ENCODE data around the gene SLIT3.

Gene SLIT3

GRCh38 chr5:168714046-168714445, 586.9 kb downstream of the SLIT3 start:
- DNase-seq, result no peak

- DNase-seq, result no peak
Measured at GRCh38 chr5:168713051-168713450, 587.9 kb downstream of the SLIT3 start.

- no peak for DNase-seq
Measured at GRCh38 chr5:168712280-168712924, 588.5 kb downstream of the SLIT3 start.

- no peak for DNase-seq
Measured at GRCh38 chr5:168710706-168711105, 590.2 kb downstream of the SLIT3 start.

GRCh38 chr5:168707716-168708695, 592.9 kb downstream of the SLIT3 start:
- no peak for DNase-seq

GRCh38 chr5:168706655-168707069, 594.3 kb downstream of the SLIT3 start:
- DNase-seq, result no peak

GRCh38 chr5:168705321-168705720, 595.6 kb downstream of the SLIT3 start:
- DNase-seq, result no peak

- no peak for DNase-seq
Measured at GRCh38 chr5:168702511-168702910, 598.4 kb downstream of the SLIT3 start.

- DNase-seq, result no peak
Measured at GRCh38 chr5:168701641-168702040, 599.3 kb downstream of the SLIT3 start.

GRCh38 chr5:168699002-168699401, 601.9 kb downstream of the SLIT3 start:
- no peak for DNase-seq

GRCh38 chr5:168697034-168697720, 603.8 kb downstream of the SLIT3 start:
- no peak for DNase-seq

- DNase-seq, result no peak
Measured at GRCh38 chr5:168696611-168697010, 604.3 kb downstream of the SLIT3 start.

- no peak for DNase-seq
Measured at GRCh38 chr5:168695301-168695835, 605.6 kb downstream of the SLIT3 start.

GRCh38 chr5:168694289-168694688, 606.6 kb downstream of the SLIT3 start:
- DNase-seq, result no peak

- DNase-seq, result no peak
Measured at GRCh38 chr5:168693883-168694282, 607.1 kb downstream of the SLIT3 start.

GRCh38 chr5:168693297-168693696, 607.6 kb downstream of the SLIT3 start:
- no peak for DNase-seq

- no peak for DNase-seq
Measured at GRCh38 chr5:168691891-168692290, 609.0 kb downstream of the SLIT3 start.

GRCh38 chr5:168689260-168689659, 611.7 kb downstream of the SLIT3 start:
- DNase-seq, result no peak

- DNase-seq, result no peak
Measured at GRCh38 chr5:168686837-168687236, 614.1 kb downstream of the SLIT3 start.

GRCh38 chr5:168685566-168685965, 615.4 kb downstream of the SLIT3 start:
- DNase-seq, result no peak

GRCh38 chr5:168683927-168684295, 617.0 kb downstream of the SLIT3 start:
- DNase-seq, result no peak

- DNase-seq, result peak; percentile 42
Measured at GRCh38 chr5:168683247-168683926, 617.6 kb downstream of the SLIT3 start.

Measured in activated CD4-positive, CD25-positive, alpha-beta regulatory T cell treated with anti-CD3 and anti-CD28 coated beads, Interleukin-2, amount 50 U/mL, for 72 hours (primary cell).